H9 (cell line): ENCODE measurements around the gene BBS12. TPM values are rescaled to one million over a fixed set of nuclear protein-coding genes. Genes with fewer than 3 reads are reported as not detected.
A peak's percentile ranks its signal among the peaks of the same experiment; 100 is the strongest.

Experiments used
- DNase-seq: peaks from one replicate; pipeline ENCODE4 v3.0.0-alpha.2; 2017
- H2AFZ ChIP-seq: one replicate; pipeline ENCODE4 v1.6.1; 2013; ENCODE audit warnings: mild to moderate bottlenecking, low read length, control low read depth, moderate library complexity
- H2AK5ac ChIP-seq: 2 replicates; pipeline ENCODE4 v1.6.1; 2013; ENCODE audit warnings: low read length, control low read depth, mixed read lengths; ENCODE audit not compliant: insufficient read length
- H2BK120ac ChIP-seq: one replicate; pipeline ENCODE4 v1.6.1; 2013; ENCODE audit warnings: low read depth, mild to moderate bottlenecking, low read length, control low read depth, inconsistent platforms; ENCODE audit not compliant: poor library complexity, severe bottlenecking
- H2BK12ac ChIP-seq: 2 replicates; pipeline ENCODE4 v1.6.1; 2013; ENCODE audit warnings: low read length, control low read depth, mixed read lengths, low read depth; ENCODE audit not compliant: insufficient read length
- H2BK15ac ChIP-seq: 2 replicates; pipeline ENCODE4 v1.6.1; 2013; ENCODE audit warnings: low read depth, low read length, control low read depth
- H2BK20ac ChIP-seq: one replicate; pipeline ENCODE4 v1.6.1; 2013; ENCODE audit warnings: low read depth, mild to moderate bottlenecking, low read length, control low read depth, inconsistent platforms; ENCODE audit not compliant: poor library complexity, severe bottlenecking
- H2BK5ac ChIP-seq: 2 replicates; pipeline ENCODE4 v1.6.1; 2013; ENCODE audit warnings: low read length, control low read depth, mixed read lengths; ENCODE audit not compliant: insufficient read length
- H3K14ac ChIP-seq: 2 replicates; pipeline ENCODE4 v1.6.1; 2013; ENCODE audit warnings: low read length, control low read depth; ENCODE audit not compliant: insufficient read depth
- H3K18ac ChIP-seq: 2 replicates; pipeline ENCODE4 v1.6.1; 2013; ENCODE audit warnings: low read depth, mild to moderate bottlenecking, mixed read lengths, low read length, control low read depth; ENCODE audit not compliant: insufficient read length
- H3K23ac ChIP-seq: 2 replicates; pipeline ENCODE4 v1.6.1; 2013; ENCODE audit warnings: low read length, control low read depth, mixed read lengths, low read depth; ENCODE audit not compliant: insufficient read length
- H3K23me2 ChIP-seq: 2 replicates; pipeline ENCODE4 v1.6.1; 2013; ENCODE audit warnings: low read depth, mild to moderate bottlenecking, mixed read lengths, low read length, control low read depth; ENCODE audit not compliant: insufficient read length, poor library complexity, severe bottlenecking
- H3K27ac ChIP-seq: 2 replicates; pipeline ENCODE4 v1.5.1; 2013; ENCODE audit warnings: low read length, control low read depth, mixed read lengths, low read depth; ENCODE audit not compliant: insufficient read length
- H3K27me3 ChIP-seq: 2 replicates; pipeline ENCODE4 v1.6.1; 2013; ENCODE audit warnings: low read length, control low read depth, inconsistent platforms; ENCODE audit not compliant: insufficient read depth
- H3K4ac ChIP-seq: 2 replicates; pipeline ENCODE4 v1.6.1; 2013; ENCODE audit warnings: low read depth, mild to moderate bottlenecking, control low read depth, inconsistent platforms, low read length, moderate library complexity
- H3K4me1 ChIP-seq: 2 replicates; pipeline ENCODE4 v1.6.1; 2013; ENCODE audit warnings: low read length, control low read depth, inconsistent platforms; ENCODE audit not compliant: insufficient read depth
- H3K4me2 ChIP-seq: 2 replicates; pipeline ENCODE4 v1.6.1; 2013; ENCODE audit warnings: low read length, control low read depth, mixed read lengths; ENCODE audit not compliant: insufficient read length, insufficient read depth
- H3K56ac ChIP-seq: 2 replicates; pipeline ENCODE4 v1.6.1; 2013; ENCODE audit warnings: low read depth, mild to moderate bottlenecking, mixed read lengths, low read length, control low read depth; ENCODE audit not compliant: insufficient read length
- H3K79me1 ChIP-seq: 2 replicates; pipeline ENCODE4 v1.6.1; 2013; ENCODE audit warnings: low read depth, mild to moderate bottlenecking, moderate library complexity, low read length, control low read depth, inconsistent platforms; ENCODE audit not compliant: insufficient read depth, poor library complexity, severe bottlenecking
- H3K79me2 ChIP-seq: 2 replicates; pipeline ENCODE4 v1.6.1; 2013; ENCODE audit warnings: low read length, control low read depth, inconsistent platforms; ENCODE audit not compliant: insufficient read depth
- H3K9ac ChIP-seq: 2 replicates; pipeline ENCODE4 v1.6.1; 2013; ENCODE audit warnings: low read length, control low read depth, mixed read lengths; ENCODE audit not compliant: insufficient read length; ENCODE audit errors: extremely low read depth
- H3K9me3 ChIP-seq: one replicate; pipeline ENCODE4 v1.6.1; 2013; ENCODE audit warnings: low read depth, low read length, inconsistent platforms; ENCODE audit not compliant: control insufficient read depth
- H3T11ph ChIP-seq: one replicate; pipeline ENCODE4 v1.6.1; 2013; ENCODE audit warnings: mild to moderate bottlenecking, low read length, control low read depth, inconsistent platforms
- H4K20me1 ChIP-seq: one replicate; pipeline ENCODE4 v1.6.1; 2013; ENCODE audit not compliant: control insufficient read depth, insufficient read length, insufficient read depth
- H4K5ac ChIP-seq: 2 replicates; pipeline ENCODE4 v1.6.1; 2013; ENCODE audit warnings: low read depth, mild to moderate bottlenecking, mixed read lengths, low read length, control low read depth; ENCODE audit not compliant: insufficient read length
- H4K8ac ChIP-seq: replicated peaks from 2 replicates; pipeline ENCODE4 v1.6.1; 2013; ENCODE audit warnings: low read length, control low read depth, mixed read lengths, low read depth; ENCODE audit not compliant: insufficient read length
- H4K91ac ChIP-seq: 2 replicates; pipeline ENCODE4 v1.6.1; 2013; ENCODE audit warnings: low read depth, mild to moderate bottlenecking, moderate library complexity, mixed read lengths, low read length, control low read depth; ENCODE audit not compliant: insufficient read length
- H3K27ac Mint-ChIP-seq, 3 experiments: 2 replicates in 2 of 3; 3 replicates in 1 of 3; pipeline ENCODE4 v1.8.0; 2020 to 2021; ENCODE audit warnings: mixed read lengths in 3 of 3, mild to moderate bottlenecking in 1 of 3, moderate library complexity in 1 of 3
- H3K27me3 Mint-ChIP-seq: 2 replicates; pipeline ENCODE4 v1.8.0; 2021; ENCODE audit warnings: low read depth, mild to moderate bottlenecking, moderate library complexity, mixed read lengths
- H3K36me3 Mint-ChIP-seq, 3 experiments: 2 replicates in 2 of 3; 3 replicates in 1 of 3; pipeline ENCODE4 v1.8.0; 2020 to 2021; ENCODE audit warnings: low read depth in 3 of 3, mixed read lengths in 3 of 3; ENCODE audit not compliant: insufficient read depth in 1 of 3
- H3K4me1 Mint-ChIP-seq, 2 experiments: 2 replicates each; pipeline ENCODE4 v1.8.0; 2020; ENCODE audit warnings: mixed read lengths in 2 of 2
- H3K4me3 Mint-ChIP-seq, 2 experiments: 2 replicates in 1 of 2; 3 replicates in 1 of 2; pipeline ENCODE4 v1.8.0; 2020 to 2021; ENCODE audit warnings: mild to moderate bottlenecking in 2 of 2, mixed read lengths in 2 of 2, moderate library complexity in 1 of 2
- H3K9me3 Mint-ChIP-seq, 2 experiments: 2 replicates in 1 of 2; 3 replicates in 1 of 2; pipeline ENCODE4 v1.8.0; 2020; ENCODE audit warnings: mild to moderate bottlenecking in 2 of 2, mixed read lengths in 2 of 2, moderate library complexity in 1 of 2
- WGBS: extraction: QIAGEN DNeasy Blood & Tissue Kit; methylation state at CpG from one replicate; pipeline ENCODE4 v1.1.7; 2013; ENCODE audit warnings: missing lambda C conversion rate, low lambda C conversion rate, mixed read lengths; ENCODE audit not compliant: insufficient read length; ENCODE audit errors: extremely low coverage; 5-methylcytosine and 5-hydroxymethylcytosine counted together
- total RNA-seq: library from RNA; stranded (reverse); gene quantifications from 2 replicates; pipeline ENCODE4 v1.2.1, GENCODE V29; 2021
- TF ChIP-seq, protein P1 (sequence below): fragments of 200-600 bp; sonication (generic); conservative IDR thresholded peaks from 3 replicates; pipeline ENCODE4 v1.8.0; 2021; ENCODE audit warnings: antibody characterized with exemption, mild to moderate bottlenecking

BBS12 gene
- total RNA-seq, 1 experiment from 2014 or later: 1.2 TPM

DNA sequence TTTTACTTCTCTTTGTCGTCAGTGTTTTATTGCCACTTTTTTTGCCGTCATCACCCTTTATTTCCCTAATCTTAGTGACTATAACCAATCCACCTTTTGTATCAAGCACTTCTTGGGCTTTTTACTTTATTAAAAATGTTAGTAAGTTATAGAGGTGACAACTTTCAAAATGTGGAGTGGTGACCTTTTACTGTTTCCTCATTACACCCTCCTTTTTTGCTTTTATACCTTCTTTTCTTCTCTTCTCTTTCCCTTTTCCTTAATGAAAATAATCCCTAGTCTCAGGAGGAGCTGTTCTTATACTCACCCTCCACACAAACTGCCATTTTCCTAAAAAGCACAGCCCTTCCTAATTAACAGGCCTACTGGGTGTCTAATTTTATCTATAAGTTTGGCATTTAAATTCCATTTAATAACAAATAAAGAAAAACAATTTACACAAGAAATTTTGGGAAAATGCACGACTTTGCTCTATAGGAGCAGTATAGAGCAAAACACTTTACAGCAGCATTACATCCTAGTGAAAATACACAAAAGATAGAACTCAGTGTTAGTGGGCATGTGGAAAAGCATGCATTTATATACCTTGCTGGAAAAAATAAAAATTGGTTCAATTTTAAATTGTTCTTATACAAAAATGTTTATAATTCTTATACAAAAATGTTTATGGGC, 27.3 kb downstream of the BBS12 start:
- Histone ChIP-seq H3K27me3 (no peaks in the 10 kb centered on the region), H3K14ac (no peak overlapping the region), H3K79me1 (no peaks in the 10 kb centered on the region), H3K23me2 (no peaks in the 10 kb centered on the region), H2BK12ac (no peak overlapping the region), H3K4me1 (no peaks in the 10 kb centered on the region), H2BK15ac (no peak overlapping the region), H4K8ac (no peak overlapping the region), H3K56ac (no peak overlapping the region), H4K5ac (no peak overlapping the region), H3K4me2 (no peak overlapping the region), H3K18ac (no peak overlapping the region), H3K9ac (no peak overlapping the region), H2AK5ac (no peak overlapping the region), H3K9me3 (no peaks in the 10 kb centered on the region), H2AFZ (peak overlapping the region; percentile 68), H2BK5ac (no peak overlapping the region), H4K20me1 (no peaks in the 10 kb centered on the region), H3K27ac (no peak overlapping the region), H2BK120ac (no peak overlapping the region), H2BK20ac (no peak overlapping the region), H3K4ac (no peak overlapping the region), H3K79me2 (no peaks in the 10 kb centered on the region), H3K23ac (no peak overlapping the region), H4K91ac (no peak overlapping the region), H3T11ph (no peak overlapping the region)
- Mint-ChIP-seq H3K27ac (peak overlapping the region; percentile 2 to 72 (median 66); a peak in 5 of 7 replicates), H3K36me3 (no peaks in the 10 kb centered on the region), H3K4me3 (no peak overlapping the region), H3K4me1 (peaks cover 40 to 41% of the 10 kb centered on the region in 2 experiments), H3K27me3 (no peaks in the 10 kb centered on the region), H3K9me3 (no peaks in the 10 kb centered on the region)
- 100% methylated on average over 1 of the region's 3 CpGs for WGBS
- DNase-seq: no peak
- TF ChIP-seq, protein P1, sequence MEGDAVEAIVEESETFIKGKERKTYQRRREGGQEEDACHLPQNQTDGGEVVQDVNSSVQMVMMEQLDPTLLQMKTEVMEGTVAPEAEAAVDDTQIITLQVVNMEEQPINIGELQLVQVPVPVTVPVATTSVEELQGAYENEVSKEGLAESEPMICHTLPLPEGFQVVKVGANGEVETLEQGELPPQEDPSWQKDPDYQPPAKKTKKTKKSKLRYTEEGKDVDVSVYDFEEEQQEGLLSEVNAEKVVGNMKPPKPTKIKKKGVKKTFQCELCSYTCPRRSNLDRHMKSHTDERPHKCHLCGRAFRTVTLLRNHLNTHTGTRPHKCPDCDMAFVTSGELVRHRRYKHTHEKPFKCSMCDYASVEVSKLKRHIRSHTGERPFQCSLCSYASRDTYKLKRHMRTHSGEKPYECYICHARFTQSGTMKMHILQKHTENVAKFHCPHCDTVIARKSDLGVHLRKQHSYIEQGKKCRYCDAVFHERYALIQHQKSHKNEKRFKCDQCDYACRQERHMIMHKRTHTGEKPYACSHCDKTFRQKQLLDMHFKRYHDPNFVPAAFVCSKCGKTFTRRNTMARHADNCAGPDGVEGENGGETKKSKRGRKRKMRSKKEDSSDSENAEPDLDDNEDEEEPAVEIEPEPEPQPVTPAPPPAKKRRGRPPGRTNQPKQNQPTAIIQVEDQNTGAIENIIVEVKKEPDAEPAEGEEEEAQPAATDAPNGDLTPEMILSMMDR: peak; percentile 59
